HTERT RPE-1 (cell line): ENCODE results near the gene ERCC6L2.

Experiments used
- in situ Hi-C: fragments of 300-500 bp; cut with MboI; formaldehyde crosslinking; loops from 4 replicates; pipeline ENCODE4 v1.14.3; 2020; ENCODE audit warnings: low sequenced_read_pairs

Gene ERCC6L2

DNA sequence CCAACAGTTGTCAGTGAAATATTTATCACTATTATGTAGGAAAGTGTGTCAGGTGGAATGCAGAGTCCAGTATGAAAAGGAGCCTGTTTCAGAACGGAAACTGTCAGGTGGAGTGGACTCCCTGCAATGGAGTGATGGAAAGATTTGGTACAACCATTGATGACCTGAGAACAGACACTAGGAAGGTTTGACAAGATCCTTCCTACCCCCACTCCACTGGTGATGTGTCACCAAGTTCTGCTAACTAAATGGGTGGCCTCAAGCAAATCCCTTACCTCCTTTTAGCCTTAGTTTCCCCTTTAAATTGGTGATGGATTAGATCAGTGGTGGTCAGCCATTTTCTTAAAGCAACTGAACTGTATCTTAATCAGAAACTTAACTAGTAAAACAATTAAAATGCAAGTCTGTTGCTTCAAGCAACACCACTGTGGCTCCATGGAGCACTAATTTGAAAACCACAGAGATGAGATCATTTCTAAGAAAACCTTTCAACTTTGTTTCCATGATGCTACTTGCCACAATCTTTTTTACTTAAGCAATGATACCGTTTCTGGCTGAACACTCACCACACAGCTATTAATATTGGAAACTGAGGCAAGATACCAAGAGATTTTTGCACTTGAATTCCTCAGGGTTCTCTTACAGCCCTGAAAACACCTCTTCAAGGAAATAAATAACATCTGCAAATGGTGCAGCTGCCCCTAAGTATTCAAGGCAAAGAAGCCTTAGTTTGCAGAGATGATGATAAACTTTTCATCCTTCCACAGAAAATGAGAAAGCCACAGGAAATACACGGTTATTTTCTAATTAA, 140.6 kb downstream of the ERCC6L2 start:
- in situ Hi-C loops, result no loop called here
